Gastrocnemius medialis (tissue), 4 donors: Measurements from ENCODE around the gene ZC3H7B.

Experiments
- CTCF ChIP-seq, 5 experiments: fragments of 450-650 bp in 3 of 5; fragments of 200-600 bp in 2 of 5; sonication (generic) in 2 of 5; IDR thresholded peaks in 4 of 5; conservative IDR thresholded peaks in 1 of 5; 1 replicate in 4 of 5; 2 replicates in 1 of 5; pipeline ENCODE4 v1.5.1; 2016 to 2019; ENCODE audit warnings: antibody characterized with exemption in 5 of 5, mild to moderate bottlenecking in 3 of 5, moderate library complexity in 3 of 5
- POLR2A ChIP-seq, 2 donors: fragments of 450-650 bp; IDR thresholded peaks; one replicate each; pipeline ENCODE4 v1.6.1; 2017; ENCODE audit warnings: antibody characterized with exemption in 2 of 2, mild to moderate bottlenecking in 2 of 2, moderate library complexity in 2 of 2

- TF ChIP-seq POLR2A (IDR thresholded peaks at IDR 0.05) (no peak), CTCF (IDR thresholded peaks at IDR 0.05 in 4 of 5, conservative IDR thresholded peaks at IDR 0.05 in 1 of 5) (no peak)
Observed at GRCh38 chr22:41369424-41369745, 68.1 kb downstream of the ZC3H7B start.
